SH-SY5Y (cell line): Measurements from ENCODE around the gene NPIPB8.

Experiments
- GATA2 ChIP-seq: IDR thresholded peaks from 2 replicates; pipeline ENCODE4 v1.6.1; 2011; ENCODE audit warnings: mild to moderate bottlenecking, low read depth, low read length
- GATA3 ChIP-seq: IDR thresholded peaks from 2 replicates; pipeline ENCODE4 v1.6.1; 2011; ENCODE audit warnings: low read depth, mild to moderate bottlenecking, low read length, moderate library complexity

DNA sequence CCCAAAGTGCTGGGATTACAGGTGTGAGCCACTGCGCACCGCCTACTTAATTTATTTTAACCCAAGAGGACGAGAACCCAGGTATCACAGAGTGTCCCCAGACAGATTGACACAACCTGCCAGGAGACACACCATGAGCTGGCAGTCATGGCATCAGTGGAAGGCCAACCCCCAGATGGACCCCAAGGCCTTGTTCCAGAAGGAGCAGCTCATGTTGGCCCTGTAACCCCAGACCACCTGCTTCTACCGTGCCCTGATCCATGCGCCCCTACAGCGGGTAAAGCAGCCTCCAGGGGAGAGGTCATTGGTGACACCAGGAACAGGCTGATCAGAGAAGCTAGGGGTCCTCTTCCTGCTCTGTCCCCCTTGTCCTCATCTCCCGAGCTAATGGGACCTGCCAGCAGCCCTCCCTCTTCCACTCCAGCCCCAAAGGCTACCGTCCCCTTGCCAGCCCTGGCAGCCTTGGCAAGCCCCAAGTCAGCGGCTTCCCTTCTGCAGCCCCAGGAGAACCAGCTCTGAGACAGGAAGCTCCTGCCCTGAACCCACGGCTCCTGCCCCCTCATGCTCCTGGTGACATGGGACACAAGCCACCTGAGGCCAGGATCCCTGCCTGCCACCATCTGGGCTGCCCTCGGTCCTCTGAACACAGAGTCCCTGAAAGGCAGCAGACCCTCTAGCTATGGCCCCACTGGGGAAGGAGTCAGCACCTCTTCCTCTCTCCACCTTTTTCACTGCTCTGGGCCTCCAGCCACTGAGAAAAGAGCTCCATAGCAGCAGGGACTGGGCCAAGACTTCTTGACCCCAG is 34.3 kb upstream of the NPIPB8 start:
- no peak for TF ChIP-seq GATA3
- no peak for TF ChIP-seq GATA2
